K562 (cell line): Measurements from ENCODE around the gene ABHD1. TPM values are rescaled to one million over a fixed set of nuclear protein-coding genes. Genes with fewer than 3 reads are reported as not detected.

Source experiments
- CREB1 ChIP-seq, 2 experiments: sonication (generic) in 1 of 2; formaldehyde crosslinking in 1 of 2; IDR thresholded peaks; 2 replicates each; pipeline versions ENCODE4 v1.6.1 to v1.8.0; 2012 to 2022; ENCODE audit warnings: inconsistent platforms in 1 of 2, mild to moderate bottlenecking in 1 of 2, missing genetic modification reagents in 1 of 2, moderate library complexity in 1 of 2
- CTBP1 ChIP-seq: fragments of 450-650 bp; IDR thresholded peaks from 2 replicates; pipeline ENCODE4 v1.6.1; 2016; ENCODE audit warnings: borderline replicate concordance
- FIP1L1 ChIP-seq: fragments of 200-400 bp; formaldehyde crosslinking; IDR thresholded peaks from 2 replicates; pipeline ENCODE4 v1.6.1; 2018; ENCODE audit warnings: mild to moderate bottlenecking, low read depth, low read length; ENCODE audit not compliant: poor library complexity, severe bottlenecking
- MEIS2 ChIP-seq: fragments of 450-650 bp; IDR thresholded peaks from 2 replicates; pipeline ENCODE4 v1.6.1; 2014; ENCODE audit warnings: mild to moderate bottlenecking; ENCODE audit not compliant: partially characterized antibody
- NFIX ChIP-seq: fragments of 250-450 bp; sonication (Bioruptor Pico); IDR thresholded peaks from 2 replicates; pipeline ENCODE4 v1.4.0; 2020; ENCODE audit warnings: low read depth, mild to moderate bottlenecking, moderate library complexity
- POLR2A ChIP-seq: fragments of 450-650 bp; conservative IDR thresholded peaks from 2 replicates; pipeline ENCODE4 v1.6.1; 2016
- POLR2G ChIP-seq: fragments of 200-400 bp; formaldehyde crosslinking; IDR thresholded peaks from 2 replicates; pipeline ENCODE4 v1.6.1; 2017; ENCODE audit warnings: low read depth, mild to moderate bottlenecking, antibody characterized with exemption, low read length, moderate library complexity
- TCF7 ChIP-seq: sonication (generic); IDR thresholded peaks from 2 replicates; pipeline ENCODE4 v1.6.1; 2016; ENCODE audit warnings: antibody characterized with exemption, borderline replicate concordance
- ZFPM2 ChIP-seq: fragments of 250-450 bp; sonication (Bioruptor Pico); IDR thresholded peaks from 2 replicates; pipeline ENCODE4 v1.5.1; 2022; ENCODE audit warnings: mild to moderate bottlenecking
- ZNF121 ChIP-seq: sonication (generic); formaldehyde crosslinking; conservative IDR thresholded peaks from 2 replicates; pipeline ENCODE4 v1.8.0; 2022; ENCODE audit warnings: missing genetic modification reagents
- ZNF324 ChIP-seq: fragments of 250-450 bp; sonication (Bioruptor Pico); IDR thresholded peaks from 2 replicates; pipeline ENCODE4 v1.4.0; 2020; ENCODE audit warnings: mild to moderate bottlenecking
- ZNF507 ChIP-seq: conservative IDR thresholded peaks from 2 replicates; pipeline ENCODE4 v1.6.1; 2017; ENCODE audit warnings: missing genetic modification characterization, missing compliant biosample characterization
- ZNF75A ChIP-seq: fragments of 450-650 bp; formaldehyde crosslinking; IDR thresholded peaks from 2 replicates; pipeline ENCODE4 v1.4.0; 2020; ENCODE audit warnings: mild to moderate bottlenecking
- ZNF77 ChIP-seq: fragments of 250-450 bp; sonication (Bioruptor Pico); IDR thresholded peaks from 2 replicates; pipeline ENCODE4 v1.5.0; 2020
- polyA plus RNA-seq, 8 experiments: library from polyadenylated mRNA; depleted of rRNA in 4 of 8; stranded (reverse) in 5 of 8; unstranded in 3 of 8; fragments of >200 nt; fragmentation: Nextera tagmentation in 2 of 8; fragmentation: Illumina TruSeq in 1 of 8; extraction: Ambion mirVana in 2 of 8; extraction: Trizol in 1 of 8; gene quantifications; 2 replicates each; pipeline versions ENCODE4 v1.2.1 to v1.2.3, GENCODE V29; 2011 to 2014; ENCODE audit warnings: inconsistent platforms in 1 of 8, missing spikeins in 1 of 8
- total RNA-seq, 7 experiments: library from RNA; depleted of rRNA in 6 of 7; stranded (reverse); fragments of >200 nt in 6 of 7; fragmentation: Illumina TruSeq in 2 of 7; extraction: Trizol in 2 of 7; gene quantifications; 2 replicates each; pipeline versions ENCODE4 v1.2.1 to v1.2.3, GENCODE V29; 2011 to 2021; ENCODE audit warnings: low replicate concordance in 1 of 7
- TF ChIP-seq, protein P1 (sequence below): fragments of 250-450 bp; sonication (Bioruptor Pico); IDR thresholded peaks from 2 replicates; pipeline ENCODE4 v1.9.0; 2021; ENCODE audit warnings: mild to moderate bottlenecking
- TF ChIP-seq, protein P2 (sequence below): fragments of 250-450 bp; sonication (Bioruptor Pico); IDR thresholded peaks from 2 replicates; pipeline ENCODE4 v1.4.0; 2020
- TF ChIP-seq, protein P3 (sequence below): fragments of 450-650 bp; IDR thresholded peaks from 2 replicates; pipeline ENCODE4 v1.6.1; 2016; ENCODE audit warnings: antibody characterized with exemption
- TF ChIP-seq, protein P4 (sequence below): IDR thresholded peaks from 2 replicates; pipeline ENCODE4 v1.6.1; 2016; ENCODE audit warnings: missing genetic modification characterization, missing compliant biosample characterization
- TF ChIP-seq, protein P5 (sequence below): conservative IDR thresholded peaks from 2 replicates; pipeline ENCODE4 v1.6.1; 2011; ENCODE audit warnings: low read depth, mild to moderate bottlenecking, low read length; ENCODE audit not compliant: control insufficient read depth
- TF ChIP-seq, protein P6 (sequence below): fragments of 250-450 bp; sonication (Bioruptor Pico); IDR thresholded peaks from 2 replicates; pipeline ENCODE4 v1.8.0; 2021; ENCODE audit warnings: moderate library complexity, mild to moderate bottlenecking, inconsistent platforms

Gene ABHD1
- total and polyA plus RNA-seq, 9 of the 15 experiments (the other 6 are each of a cell fraction or from before 2014, with no cell fraction given), result 0.10 to 0.16 (median 0.11) TPM; not detected in 5

DNA sequence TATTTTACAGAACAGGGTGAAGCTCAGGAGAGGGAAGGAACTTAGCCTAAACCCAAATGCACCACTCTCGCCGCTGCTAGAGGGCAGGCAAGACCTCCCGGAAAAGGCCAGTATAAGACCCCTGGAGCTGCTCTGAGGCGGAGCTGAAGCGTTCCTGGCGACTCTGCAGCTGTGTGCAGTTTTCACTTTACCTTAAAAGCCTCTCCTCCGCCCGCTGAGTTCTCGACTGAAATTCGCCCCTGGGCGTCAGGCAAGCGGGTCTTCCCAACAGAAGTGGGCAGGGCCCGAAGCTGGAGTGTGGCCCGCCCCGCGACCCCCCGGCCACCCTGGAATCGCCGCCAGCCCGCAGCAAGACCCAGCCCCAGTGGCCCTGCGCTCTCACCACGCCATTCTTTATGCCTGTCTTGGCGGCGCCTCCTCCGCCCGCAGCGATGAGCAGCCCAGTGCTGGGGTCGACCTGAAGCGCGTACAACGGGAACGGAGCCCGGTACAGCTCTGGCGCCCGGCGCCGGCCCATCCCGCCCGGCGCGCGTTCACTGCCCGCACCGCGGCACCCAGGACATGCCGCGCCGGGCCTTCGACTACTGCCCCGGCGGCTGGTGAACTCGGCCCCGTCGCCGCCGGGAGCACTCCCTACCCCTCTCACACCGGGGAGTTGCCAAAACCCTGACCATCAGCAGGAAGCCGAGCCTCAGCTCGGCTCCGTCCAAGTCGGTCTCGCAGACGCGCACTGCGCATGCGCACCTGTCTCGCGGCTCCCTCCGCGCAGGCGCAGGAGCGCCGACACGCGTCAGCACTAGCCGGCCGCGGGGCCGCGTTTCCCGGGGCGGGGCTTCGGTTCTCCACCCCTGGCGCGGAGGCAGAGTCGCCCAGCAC is 10.5 kb downstream of the ABHD1 start, which contains the start of gene PREB (continued):
- no peak for TF ChIP-seq NFIX (CRISPR knock-in tag)
- TF ChIP-seq ZNF75A (CRISPR knock-in tag), result 0 out of 2 replicates have a peak, but pooled peaks have one; percentile 9
- TF ChIP-seq, protein P1, sequence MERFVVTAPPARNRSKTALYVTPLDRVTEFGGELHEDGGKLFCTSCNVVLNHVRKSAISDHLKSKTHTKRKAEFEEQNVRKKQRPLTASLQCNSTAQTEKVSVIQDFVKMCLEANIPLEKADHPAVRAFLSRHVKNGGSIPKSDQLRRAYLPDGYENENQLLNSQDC, result no peak
- TF ChIP-seq ZNF121 (CRISPR knock-in tag), result 0 out of 2 replicates have a peak, but pooled peaks have one; percentile 22
- peak; percentile 86 for TF ChIP-seq POLR2A
- no peak for TF ChIP-seq ZNF507 (tag)
- TF ChIP-seq ZFPM2 (CRISPR knock-in tag), result no peak
- TF ChIP-seq, protein P2, sequence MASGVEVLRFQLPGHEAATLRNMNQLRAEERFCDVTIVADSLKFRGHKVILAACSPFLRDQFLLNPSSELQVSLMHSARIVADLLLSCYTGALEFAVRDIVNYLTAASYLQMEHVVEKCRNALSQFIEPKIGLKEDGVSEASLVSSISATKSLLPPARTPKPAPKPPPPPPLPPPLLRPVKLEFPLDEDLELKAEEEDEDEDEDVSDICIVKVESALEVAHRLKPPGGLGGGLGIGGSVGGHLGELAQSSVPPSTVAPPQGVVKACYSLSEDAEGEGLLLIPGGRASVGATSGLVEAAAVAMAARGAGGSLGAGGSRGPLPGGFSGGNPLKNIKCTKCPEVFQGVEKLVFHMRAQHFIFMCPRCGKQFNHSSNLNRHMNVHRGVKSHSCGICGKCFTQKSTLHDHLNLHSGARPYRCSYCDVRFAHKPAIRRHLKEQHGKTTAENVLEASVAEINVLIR (CRISPR knock-in tag), result 0 out of 2 replicates have a peak, but pooled peaks have one; percentile 27
- TF ChIP-seq MEIS2, result peak; percentile 100
- no peak for TF ChIP-seq TCF7
- TF ChIP-seq ZNF77 (CRISPR knock-in tag), result no peak
- peak; percentile 80 for TF ChIP-seq CREB1 (IDR thresholded peaks at IDR 0.05)
- TF ChIP-seq CREB1 (CRISPR knock-in tag; IDR thresholded peaks at IDR 0.05), result peak; percentile 82
- TF ChIP-seq, protein P3, sequence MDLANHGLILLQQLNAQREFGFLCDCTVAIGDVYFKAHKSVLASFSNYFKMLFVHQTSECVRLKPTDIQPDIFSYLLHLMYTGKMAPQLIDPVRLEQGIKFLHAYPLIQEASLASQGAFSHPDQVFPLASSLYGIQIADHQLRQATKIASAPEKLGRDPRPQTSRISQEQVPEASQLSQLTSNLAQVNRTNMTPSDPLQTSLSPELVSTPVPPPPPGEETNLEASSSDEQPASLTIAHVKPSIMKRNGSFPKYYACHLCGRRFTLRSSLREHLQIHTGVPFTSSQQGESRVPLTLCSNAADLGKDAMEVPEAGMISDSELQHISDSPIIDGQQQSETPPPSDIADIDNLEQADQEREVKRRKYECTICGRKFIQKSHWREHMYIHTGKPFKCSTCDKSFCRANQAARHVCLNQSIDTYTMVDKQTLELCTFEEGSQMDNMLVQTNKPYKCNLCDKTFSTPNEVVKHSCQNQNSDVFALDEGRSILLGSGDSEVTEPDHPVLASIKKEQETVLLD, result peak; percentile 100
- no peak for TF ChIP-seq ZNF324 (CRISPR knock-in tag)
- TF ChIP-seq FIP1L1, result peak; percentile 57
- TF ChIP-seq CTBP1, result peak; percentile 45; the same call in 1 of the 2 replicates
- TF ChIP-seq, protein P4, sequence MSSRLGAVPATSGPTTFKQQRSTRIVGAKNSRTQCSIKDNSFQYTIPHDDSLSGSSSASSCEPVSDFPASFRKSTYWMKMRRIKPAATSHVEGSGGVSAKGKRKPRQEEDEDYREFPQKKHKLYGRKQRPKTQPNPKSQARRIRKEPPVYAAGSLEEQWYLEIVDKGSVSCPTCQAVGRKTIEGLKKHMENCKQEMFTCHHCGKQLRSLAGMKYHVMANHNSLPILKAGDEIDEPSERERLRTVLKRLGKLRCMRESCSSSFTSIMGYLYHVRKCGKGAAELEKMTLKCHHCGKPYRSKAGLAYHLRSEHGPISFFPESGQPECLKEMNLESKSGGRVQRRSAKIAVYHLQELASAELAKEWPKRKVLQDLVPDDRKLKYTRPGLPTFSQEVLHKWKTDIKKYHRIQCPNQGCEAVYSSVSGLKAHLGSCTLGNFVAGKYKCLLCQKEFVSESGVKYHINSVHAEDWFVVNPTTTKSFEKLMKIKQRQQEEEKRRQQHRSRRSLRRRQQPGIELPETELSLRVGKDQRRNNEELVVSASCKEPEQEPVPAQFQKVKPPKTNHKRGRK, result no peak
- TF ChIP-seq, protein P5, sequence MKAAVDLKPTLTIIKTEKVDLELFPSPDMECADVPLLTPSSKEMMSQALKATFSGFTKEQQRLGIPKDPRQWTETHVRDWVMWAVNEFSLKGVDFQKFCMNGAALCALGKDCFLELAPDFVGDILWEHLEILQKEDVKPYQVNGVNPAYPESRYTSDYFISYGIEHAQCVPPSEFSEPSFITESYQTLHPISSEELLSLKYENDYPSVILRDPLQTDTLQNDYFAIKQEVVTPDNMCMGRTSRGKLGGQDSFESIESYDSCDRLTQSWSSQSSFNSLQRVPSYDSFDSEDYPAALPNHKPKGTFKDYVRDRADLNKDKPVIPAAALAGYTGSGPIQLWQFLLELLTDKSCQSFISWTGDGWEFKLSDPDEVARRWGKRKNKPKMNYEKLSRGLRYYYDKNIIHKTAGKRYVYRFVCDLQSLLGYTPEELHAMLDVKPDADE, result peak; percentile 44; the same call in 1 of the 2 replicates
- peak; percentile 90 for TF ChIP-seq POLR2G
- TF ChIP-seq, protein P6, sequence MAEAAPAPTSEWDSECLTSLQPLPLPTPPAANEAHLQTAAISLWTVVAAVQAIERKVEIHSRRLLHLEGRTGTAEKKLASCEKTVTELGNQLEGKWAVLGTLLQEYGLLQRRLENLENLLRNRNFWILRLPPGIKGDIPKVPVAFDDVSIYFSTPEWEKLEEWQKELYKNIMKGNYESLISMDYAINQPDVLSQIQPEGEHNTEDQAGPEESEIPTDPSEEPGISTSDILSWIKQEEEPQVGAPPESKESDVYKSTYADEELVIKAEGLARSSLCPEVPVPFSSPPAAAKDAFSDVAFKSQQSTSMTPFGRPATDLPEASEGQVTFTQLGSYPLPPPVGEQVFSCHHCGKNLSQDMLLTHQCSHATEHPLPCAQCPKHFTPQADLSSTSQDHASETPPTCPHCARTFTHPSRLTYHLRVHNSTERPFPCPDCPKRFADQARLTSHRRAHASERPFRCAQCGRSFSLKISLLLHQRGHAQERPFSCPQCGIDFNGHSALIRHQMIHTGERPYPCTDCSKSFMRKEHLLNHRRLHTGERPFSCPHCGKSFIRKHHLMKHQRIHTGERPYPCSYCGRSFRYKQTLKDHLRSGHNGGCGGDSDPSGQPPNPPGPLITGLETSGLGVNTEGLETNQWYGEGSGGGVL (CRISPR knock-in tag), result no peak
